ENCODE data around the gene IKBKG. TPM values are rescaled to one million over a fixed set of nuclear protein-coding genes. Genes with fewer than 3 reads are reported as not detected.

The IKBKG gene
- total and polyA plus RNA-seq, 2 donors (not counting 3 experiments of a cell fraction or from before 2014, with no cell fraction given), result 41.2 to 47.8 TPM

- BruUV-seq (replicated peaks), result no TSS peak
- no peak for TF ChIP-seq MAX (IDR thresholded peaks at IDR 0.05; ENCODE audit: insufficient read depth, insufficient read length)
- TF ChIP-seq CTCF (IDR thresholded peaks at IDR 0.05; ENCODE audit: extremely low read depth in 1 of 2, insufficient read depth in 1 of 2, low read depth in 1 of 2, low read length in 2 of 2), result no peak
- no peak for TF ChIP-seq JUN (IDR thresholded peaks at IDR 0.05; ENCODE audit: borderline replicate concordance, insufficient read depth, insufficient read length, low read depth)
- TF ChIP-seq POLR2A (IDR thresholded peaks at IDR 0.05; ENCODE audit: low read depth, low read length), result no peak
- no peak for TF ChIP-seq EZH2 (IDR thresholded peaks at IDR 0.05; ENCODE audit: borderline replicate concordance, low read depth, low read length, severe bottlenecking)
- no peak for TF ChIP-seq GATA2 (IDR thresholded peaks at IDR 0.05; ENCODE audit: insufficient read depth, insufficient read length, low read depth, low read length)
- TF ChIP-seq FOS (IDR thresholded peaks at IDR 0.05; ENCODE audit: borderline replicate concordance, insufficient read depth, low read length), result no peak
- Histone ChIP-seq H3K4me3 (replicated peaks in 1 of 3; ENCODE audit: insufficient read depth in 1 of 3, low read depth in 1 of 3, low read length in 3 of 3) (no peak overlapping the region), H3K9me3 (replicated peaks; ENCODE audit: control insufficient read depth, insufficient read depth, low read length) (no peaks in the 10 kb centered on the region), H3K9ac (replicated peaks; ENCODE audit: extremely low read depth, insufficient read depth, low read length) (no peak overlapping the region), H3K79me2 (ENCODE audit: control insufficient read depth, insufficient read depth, low read length) (no peaks in the 10 kb centered on the region), H3K9me1 (replicated peaks; ENCODE audit: control insufficient read depth, extremely low read depth, insufficient read depth, low read length) (no peaks in the 10 kb centered on the region), H4K20me1 (replicated peaks; ENCODE audit: control insufficient read depth, extremely low read depth, insufficient read depth, low read length) (no peaks in the 10 kb centered on the region), H3K4me2 (ENCODE audit: insufficient read depth, low read length) (no peak overlapping the region), H3K27me3 (ENCODE audit: control insufficient read depth in 2 of 2, insufficient read depth in 2 of 2, low read length in 2 of 2) (peaks cover 5 to 13% of the 10 kb centered on the region in 2 experiments), H2AFZ (ENCODE audit: low read depth, low read length) (no peak overlapping the region), H3K36me3 (ENCODE audit: control insufficient read depth in 2 of 2, extremely low read depth in 1 of 2, insufficient read depth in 2 of 2, low read length in 2 of 2) (no peaks in the 10 kb centered on the region), H3K27ac (ENCODE audit: insufficient read depth, low read depth, low read length) (no peak overlapping the region), H3K4me1 (ENCODE audit: control insufficient read depth, extremely low read depth, insufficient read depth, low read length) (no peaks in the 10 kb centered on the region)
- dilution Hi-C loops (cut with MboI; ENCODE audit: extremely low pct_ligation_motif_present, low sequenced_read_pairs) (no loop called here), intact Hi-C loops (cut with micrococcal nuclease) (no loop called here)
- DNase-seq (ENCODE audit: low read depth, low spot score) (no peak), FAIRE-seq (no peak)
- ChIA-PET POLR2A (no interaction called here), CTCF (no interaction called here)
Measured at GRCh38 chrX:154594491-154594890, 47.1 kb downstream of the IKBKG start.

Data from endothelial cell of umbilical vein (primary cell).